Measurements from ENCODE around the gene KRTAP4-7. TPM values are rescaled to one million over a fixed set of nuclear protein-coding genes. Genes with fewer than 3 reads are reported as not detected.
"Not testable (repeated sequence)": the region's sequence is repeated elsewhere in the genome, so short reads cannot be mapped to it uniquely, and the experiment has no call there.

KRTAP4-7 gene
- total RNA-seq, 2 donors from 2014 or later = not detected

GRCh38 chr17:41048441-41048840 is 35.5 kb upstream of the KRTAP4-7 start:
- H3K4me1 ChIP-seq (ENCODE audit: control insufficient read depth in 1 of 2, low read depth in 2 of 2) = no peaks in the 10 kb centered on the region
- H3K27ac ChIP-seq = no peak overlapping the region
- H3K4me3 ChIP-seq = no peak overlapping the region
- TF ChIP-seq CTCF (IDR thresholded peaks at IDR 0.05) = no peak
- no peaks in the 10 kb centered on the region for H3K36me3 ChIP-seq
- ATAC-seq (ENCODE audit: insufficient number of reproducible peaks, low FRiP score, low read depth) (no peak), DNase-seq (ENCODE audit: low spot score) (no peak)
- H3K27me3 ChIP-seq (replicated peaks; ENCODE audit: insufficient read depth) = no peaks in the 10 kb centered on the region
- no peaks in the 10 kb centered on the region for H3K9me3 ChIP-seq

- no peak for DNase-seq (ENCODE audit: low spot score)
- H3K4me1 ChIP-seq (ENCODE audit: control insufficient read depth in 1 of 2, low read depth in 2 of 2) = no peaks in the 10 kb centered on the region
- no peaks in the 10 kb centered on the region for H3K36me3 ChIP-seq
- no peak for ATAC-seq (ENCODE audit: insufficient number of reproducible peaks, low FRiP score, low read depth)
- H3K9me3 ChIP-seq = no peaks in the 10 kb centered on the region
- H3K4me3 ChIP-seq = no peak overlapping the region
- H3K27me3 ChIP-seq (replicated peaks; ENCODE audit: insufficient read depth) = no peaks in the 10 kb centered on the region
- no peak overlapping the region for H3K27ac ChIP-seq
- no peak for TF ChIP-seq CTCF (IDR thresholded peaks at IDR 0.05)
These were observed 34.8 kb upstream of the KRTAP4-7 start for GRCh38 chr17:41049110-41049509.

DNA sequence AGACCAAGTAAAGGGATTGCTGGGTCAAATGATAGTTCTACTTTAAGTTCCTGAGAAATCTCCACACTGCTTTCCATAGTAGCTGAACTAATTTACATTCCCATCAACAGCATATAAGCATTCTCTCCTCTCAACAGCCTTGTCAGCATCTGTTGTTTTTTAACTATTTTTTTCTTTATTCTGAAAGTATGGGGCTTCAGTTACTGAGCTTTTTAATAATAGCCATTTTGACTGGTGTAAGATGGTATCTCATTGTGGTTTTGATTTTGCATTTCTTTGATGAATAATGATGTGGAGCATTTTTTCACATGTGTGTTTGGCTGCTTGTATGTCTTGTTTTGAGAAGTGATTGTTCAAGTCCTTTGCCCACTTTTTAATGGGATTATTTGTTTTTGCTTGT is 31.4 kb upstream of the KRTAP4-7 start:
- Histone ChIP-seq H3K27me3 (replicated peaks; ENCODE audit: insufficient read depth) (no peaks in the 10 kb centered on the region), H3K36me3 (no peaks in the 10 kb centered on the region), H3K4me1 (ENCODE audit: control insufficient read depth in 1 of 2, low read depth in 2 of 2) (no peaks in the 10 kb centered on the region), H3K27ac (no peak overlapping the region), H3K4me3 (no peak overlapping the region), H3K9me3 (no peaks in the 10 kb centered on the region)
- ATAC-seq (ENCODE audit: insufficient number of reproducible peaks, low FRiP score, low read depth) (no peak), DNase-seq (ENCODE audit: low spot score) (no peak)
- TF ChIP-seq CTCF (IDR thresholded peaks at IDR 0.05) = no peak

- H3K27ac ChIP-seq = no peak overlapping the region
- TF ChIP-seq CTCF (IDR thresholded peaks at IDR 0.05) = no peak
- ATAC-seq (ENCODE audit: insufficient number of reproducible peaks, low FRiP score, low read depth) = no peak
- no peaks in the 10 kb centered on the region for H3K36me3 ChIP-seq
- no peaks in the 10 kb centered on the region for H3K27me3 ChIP-seq (replicated peaks; ENCODE audit: insufficient read depth)
- H3K4me1 ChIP-seq (ENCODE audit: control insufficient read depth in 1 of 2, low read depth in 2 of 2) = no peaks in the 10 kb centered on the region
- DNase-seq (ENCODE audit: low spot score) = no peak
- no peak overlapping the region for H3K4me3 ChIP-seq
- no peaks in the 10 kb centered on the region for H3K9me3 ChIP-seq
These were observed 29.9 kb upstream of the KRTAP4-7 start for GRCh38 chr17:41054025-41054424.

- H3K4me3 ChIP-seq; H3K27ac ChIP-seq; H3K36me3 ChIP-seq; H3K9me3 ChIP-seq; ATAC-seq (ENCODE audit: insufficient number of reproducible peaks, low FRiP score, low read depth); H3K4me1 ChIP-seq (ENCODE audit: control insufficient read depth in 1 of 2, low read depth in 2 of 2); H3K27me3 ChIP-seq (replicated peaks; ENCODE audit: insufficient read depth); DNase-seq (ENCODE audit: low spot score): not testable (repeated sequence)
These were observed 29.4 kb upstream of the KRTAP4-7 start for GRCh38 chr17:41054556-41054955.

DNA sequence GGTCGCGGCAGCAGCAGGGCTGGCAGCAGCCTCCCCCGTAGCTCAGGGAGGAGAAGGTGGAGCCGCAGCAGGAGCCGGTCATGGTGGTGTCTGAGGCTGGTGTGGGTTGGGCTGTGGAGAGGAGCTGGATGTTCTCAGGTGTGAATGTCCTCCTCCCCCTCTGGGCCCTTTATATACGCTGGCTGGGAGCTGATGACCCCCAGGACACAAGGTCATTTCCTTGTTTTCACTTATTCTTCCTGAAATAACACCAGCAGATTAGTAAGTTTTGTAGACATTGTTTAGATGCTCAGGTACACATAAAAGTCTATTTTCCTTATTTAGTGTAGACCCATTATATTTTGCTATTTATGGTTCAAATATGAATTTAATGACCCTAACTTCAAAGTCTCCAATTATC is 28.8 kb upstream of the KRTAP4-7 start, which contains the start of gene KRTAP2-2:
Gene KRTAP2-2, minus strand, starts transcription at position 101 of the 400 bp plus-strand sequence. Its CDS starts 19 bp downstream, at position 82.
- H3K4me1 ChIP-seq (ENCODE audit: control insufficient read depth in 1 of 2, low read depth in 2 of 2); H3K4me3 ChIP-seq; H3K27ac ChIP-seq; H3K36me3 ChIP-seq; H3K9me3 ChIP-seq; ATAC-seq (ENCODE audit: insufficient number of reproducible peaks, low FRiP score, low read depth); DNase-seq (ENCODE audit: low spot score); H3K27me3 ChIP-seq (replicated peaks; ENCODE audit: insufficient read depth): not testable (repeated sequence)
